Measurements from ENCODE around the gene TMEM252.

- TF ChIP-seq CTCF (IDR thresholded peaks at IDR 0.05) (no peak), POLR2A (IDR thresholded peaks at IDR 0.05) (no peak), EP300 (IDR thresholded peaks at IDR 0.05) (peak in 1 of 4 donors; percentile 3), POLR2AphosphoS5 (IDR thresholded peaks at IDR 0.05) (peak in 2 of 4 donors; percentile 18 to 19)
Measured at GRCh38 chr9:68500457-68501381, 40.0 kb downstream of the TMEM252 start.
